SKM-1 treated with dmso at 0.1 percent for 144 hours (cell line): ENCODE results near the gene HES3.

Experiments used
- DNase-seq: peaks from one replicate; lab custom pipeline; 2025; ENCODE audit not compliant: unreplicated experiment; lab: John Stamatoyannopoulos, UW

Gene HES3

GRCh38 chr1:6245086-6245868 lies 1.3 kb downstream of the HES3 start:
- peak; percentile 68 for DNase-seq

GRCh38 chr1:6245869-6246496 lies 2.0 kb downstream of the HES3 start:
- DNase-seq: no peak

- DNase-seq: peak; percentile 44
These were observed 2.8 kb downstream of the HES3 start for GRCh38 chr1:6246497-6247467.

- DNase-seq: no peak
These were observed 3.7 kb downstream of the HES3 start for GRCh38 chr1:6247651-6248050.

- DNase-seq: no peak
These were observed 4.3 kb downstream of the HES3 start for GRCh38 chr1:6248161-6248776.

GRCh38 chr1:6248932-6249738 lies 5.2 kb downstream of the HES3 start:
- no peak for DNase-seq

GRCh38 chr1:6249739-6250689 lies 6.0 kb downstream of the HES3 start:
- DNase-seq: no peak

GRCh38 chr1:6251233-6251632 lies 7.3 kb downstream of the HES3 start:
- DNase-seq: no peak

- DNase-seq: no peak
These were observed 7.8 kb downstream of the HES3 start for GRCh38 chr1:6251681-6252373.

- no peak for DNase-seq
These were observed 8.4 kb downstream of the HES3 start for GRCh38 chr1:6252374-6252710.

- DNase-seq: no peak
These were observed 9.4 kb downstream of the HES3 start for GRCh38 chr1:6253380-6253779.

GRCh38 chr1:6254691-6255090 lies 10.7 kb downstream of the HES3 start:
- DNase-seq: no peak

- no peak for DNase-seq
These were observed 12.7 kb downstream of the HES3 start for GRCh38 chr1:6256645-6257044.

- no peak for DNase-seq
These were observed 13.6 kb downstream of the HES3 start for GRCh38 chr1:6257541-6258069.

- no peak for DNase-seq
These were observed 14.7 kb downstream of the HES3 start for GRCh38 chr1:6258675-6259074.

GRCh38 chr1:6259491-6260362 lies 15.7 kb downstream of the HES3 start:
- DNase-seq: peak; percentile 36

GRCh38 chr1:6260433-6260934 lies 16.5 kb downstream of the HES3 start:
- no peak for DNase-seq
